Measurements from ENCODE around the gene XAB2.

GRCh38 chr19:7575434-7576040 is 53.8 kb downstream of the XAB2 start:
- no peak for TF ChIP-seq POLR2A (IDR thresholded peaks at IDR 0.05)
- TF ChIP-seq CTCF (IDR thresholded peaks at IDR 0.05), result no peak

Measured in thyroid gland (tissue), 4 donors.